HG03159 (cell line): ENCODE measurements around the gene FAM47E.

Experiments used
- ATAC-seq: cut with Tn5 transposase; IDR thresholded peaks from one replicate; pipeline ENCODE4 v1.9.1; 2021; ENCODE audit warnings: mild to moderate bottlenecking, moderate library complexity; ENCODE audit not compliant: unreplicated experiment

Gene FAM47E

DNA sequence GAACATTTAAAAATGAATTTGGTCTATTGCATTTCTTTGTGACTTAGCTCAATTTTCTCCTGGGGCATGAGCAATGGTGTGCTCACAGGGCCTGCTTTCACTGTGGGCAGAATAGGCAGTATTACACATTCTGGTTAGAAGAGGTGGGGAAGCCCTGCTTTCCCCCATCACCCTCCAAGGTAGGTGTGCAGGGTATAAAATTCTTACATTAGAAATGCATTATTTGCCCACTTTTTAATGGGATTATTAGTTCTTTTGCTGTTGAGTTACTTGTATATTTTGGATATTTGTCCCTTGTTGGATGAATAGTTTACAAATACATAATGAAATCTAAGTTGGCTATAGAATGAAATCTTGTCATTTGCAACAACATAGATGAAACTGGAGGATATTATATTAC, 46.7 kb downstream of the FAM47E start:
- ATAC-seq = no peak

DNA sequence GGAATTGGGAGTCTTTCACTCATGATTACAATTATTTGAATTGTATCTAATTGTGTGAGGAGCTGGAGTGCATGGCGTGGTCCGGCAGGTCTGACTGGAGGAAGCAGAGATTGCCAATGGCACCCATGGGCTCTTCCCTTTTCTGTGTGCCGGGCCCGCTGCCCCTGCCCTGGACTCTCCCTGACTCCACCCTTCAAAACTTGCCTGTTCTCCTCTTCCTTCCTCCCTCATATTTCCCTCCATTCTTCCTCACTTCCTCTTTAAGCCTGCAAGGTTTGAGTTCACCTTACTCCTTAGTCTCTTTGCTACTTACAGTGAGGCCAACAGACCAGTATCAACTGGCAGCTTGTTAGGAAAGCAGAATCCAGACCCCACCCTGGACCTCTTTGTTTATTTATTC, 48.5 kb downstream of the FAM47E start:
- ATAC-seq = no peak

DNA sequence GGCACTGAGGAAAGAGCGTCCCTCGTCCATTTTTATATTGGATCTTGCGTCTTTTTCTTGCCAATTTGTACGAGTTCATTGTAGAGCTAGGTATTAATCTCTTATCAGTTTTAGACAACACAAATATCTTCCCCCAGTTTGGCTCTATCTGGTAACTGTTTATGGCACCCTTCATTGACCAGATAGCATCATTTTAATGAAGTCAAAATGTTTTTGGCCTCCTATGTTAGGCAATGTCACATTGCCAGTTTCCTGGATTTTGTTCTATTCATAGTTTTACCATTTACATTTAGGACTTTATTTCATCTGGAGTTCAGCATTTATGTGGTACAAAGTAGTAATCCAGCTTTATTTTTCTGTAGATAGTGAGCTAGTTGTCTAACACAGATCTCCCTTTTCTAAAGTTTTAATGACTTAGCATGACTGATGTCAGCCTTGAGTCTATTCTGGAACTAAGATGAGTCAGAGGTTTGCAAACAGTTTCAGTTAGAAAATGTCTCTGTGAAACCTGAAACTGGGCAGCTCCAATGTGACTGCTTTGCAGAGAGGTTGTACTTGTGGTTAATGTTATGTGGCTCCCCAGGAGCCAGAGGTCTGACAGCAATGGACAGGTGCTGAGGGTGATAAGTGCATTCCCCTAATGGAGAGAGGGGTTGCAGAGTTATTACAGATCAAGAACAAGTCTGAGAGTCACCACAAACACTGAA, 49.7 kb downstream of the FAM47E start:
- ATAC-seq = peak; percentile 97

DNA sequence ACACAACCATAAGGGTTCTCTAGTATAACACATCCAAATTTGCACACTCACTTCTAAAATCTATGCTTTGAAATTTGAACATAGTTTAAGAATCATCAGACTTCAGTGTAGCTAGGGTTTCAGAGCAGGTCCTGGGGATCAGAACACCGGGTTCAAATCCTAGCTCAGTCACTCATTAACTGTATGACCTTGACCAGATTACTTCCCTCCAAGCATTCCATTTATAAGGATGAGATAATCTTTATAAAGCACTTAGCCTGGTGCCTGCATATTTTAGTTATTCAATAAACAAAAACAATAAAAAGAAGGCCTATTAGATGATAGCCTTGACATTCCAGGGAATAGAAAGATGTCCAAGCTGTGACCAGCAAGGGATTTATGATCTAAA, 50.2 kb downstream of the FAM47E start:
- ATAC-seq = no peak

DNA sequence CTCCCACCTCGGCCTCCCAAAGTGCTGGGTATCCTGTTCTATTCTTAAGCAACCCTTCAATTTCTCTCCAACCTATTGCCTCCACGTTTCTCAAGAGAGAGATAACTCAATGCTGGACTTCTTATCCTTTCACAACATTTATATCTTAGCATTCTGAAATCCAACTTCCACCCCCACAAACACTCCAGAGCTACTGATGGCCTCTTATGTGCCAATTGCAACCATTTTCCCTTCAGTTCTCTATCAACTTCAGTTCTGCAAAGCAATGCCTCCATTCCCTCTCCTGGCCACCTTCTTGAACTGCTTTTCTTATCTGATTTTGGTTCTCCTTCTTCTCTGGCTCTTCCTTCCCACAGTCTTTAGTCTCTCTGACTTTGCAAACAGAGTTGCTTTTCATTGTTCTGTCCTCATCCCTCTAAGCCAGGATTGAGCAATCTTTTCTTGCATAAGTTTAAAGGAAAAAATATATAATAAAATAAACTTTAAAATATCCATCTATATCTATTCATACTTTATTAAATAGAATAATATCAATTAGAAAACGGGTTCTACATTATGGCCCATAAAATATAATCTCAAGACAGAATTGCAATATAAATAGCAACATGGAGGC, 51.4 kb downstream of the FAM47E start:
- no peak for ATAC-seq

DNA sequence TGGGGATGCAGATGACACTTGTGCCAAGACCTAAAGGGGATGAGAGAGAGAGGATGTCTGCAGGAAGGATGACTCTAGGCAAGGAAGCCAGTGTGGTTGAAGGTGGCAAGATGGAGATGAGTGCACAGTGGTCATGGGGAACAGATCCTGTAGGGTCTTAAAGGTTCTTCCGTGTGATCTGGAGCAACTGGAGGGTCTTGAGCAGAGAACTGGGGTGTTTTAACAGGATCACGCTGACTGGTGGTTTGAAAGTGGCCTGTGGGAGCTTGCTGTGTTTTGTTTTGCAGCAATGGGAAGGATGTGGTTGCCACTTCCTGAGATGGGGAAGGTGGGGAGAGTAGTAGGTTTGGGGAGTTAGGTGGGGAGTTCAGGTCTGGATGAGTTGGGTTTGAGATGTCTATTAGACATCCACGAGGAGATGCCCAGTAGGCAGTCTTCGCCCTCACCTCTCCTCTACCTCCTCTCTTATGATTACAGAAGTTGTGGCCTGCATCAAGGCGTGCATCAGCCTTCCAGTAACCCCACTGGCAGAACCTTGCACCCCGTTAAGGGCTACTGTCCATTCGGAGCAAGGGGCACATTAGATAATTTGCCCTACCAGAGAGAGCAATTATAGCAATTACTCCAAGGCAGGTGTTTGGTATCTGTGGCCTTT, 53.6 kb downstream of the FAM47E start:
- no peak for ATAC-seq

DNA sequence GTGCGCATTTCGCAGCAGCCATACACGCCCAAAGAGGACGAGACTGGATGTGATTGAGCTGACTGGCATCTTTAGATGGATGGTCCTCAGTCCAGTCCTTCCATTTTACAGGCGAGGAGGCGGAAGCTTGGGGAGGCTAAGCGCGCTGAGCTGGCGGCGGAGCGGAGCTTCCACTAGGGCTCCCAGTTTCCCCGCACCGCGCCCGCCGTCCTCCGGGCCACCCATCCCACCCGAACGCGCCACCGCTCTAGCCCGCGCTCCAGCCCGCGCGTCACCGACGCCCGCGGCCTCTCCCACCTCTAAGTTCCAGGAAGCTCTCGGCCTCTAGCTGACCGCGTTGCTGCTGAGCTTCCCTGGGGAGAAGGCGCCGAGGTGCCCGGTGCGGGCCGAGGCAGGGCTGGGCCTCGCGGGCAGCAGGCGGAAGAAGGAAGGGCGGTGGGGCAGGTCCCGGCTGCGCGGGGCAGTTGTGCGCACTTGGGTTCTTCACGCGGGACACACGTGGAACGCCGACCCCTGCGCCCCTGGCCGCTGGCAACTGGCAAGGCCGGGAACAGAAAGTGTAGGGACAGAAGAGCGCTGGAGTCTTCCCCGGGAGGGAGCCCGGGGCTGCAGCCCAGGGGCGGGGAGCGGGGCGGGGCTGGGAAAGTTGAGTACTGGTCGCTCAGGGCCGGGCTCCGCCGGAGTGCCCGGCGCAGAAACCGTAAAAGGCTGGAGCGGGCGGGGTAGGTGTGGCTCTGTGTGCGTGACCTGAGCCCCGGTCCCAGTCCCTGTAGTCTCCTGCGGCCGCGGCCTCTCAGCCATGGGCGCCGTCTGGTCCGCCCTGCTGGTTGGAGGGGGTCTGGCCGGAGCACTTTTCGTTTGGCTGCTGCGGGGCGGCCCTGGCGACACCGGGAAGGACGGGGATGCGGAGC, 54.7 kb downstream of the FAM47E start, which contains the start of gene STBD1:
Gene STBD1, plus strand, starts transcription at position 763 of the 911 bp plus-strand sequence. Its CDS starts 37 bp downstream, at position 800.
- no peak for ATAC-seq

DNA sequence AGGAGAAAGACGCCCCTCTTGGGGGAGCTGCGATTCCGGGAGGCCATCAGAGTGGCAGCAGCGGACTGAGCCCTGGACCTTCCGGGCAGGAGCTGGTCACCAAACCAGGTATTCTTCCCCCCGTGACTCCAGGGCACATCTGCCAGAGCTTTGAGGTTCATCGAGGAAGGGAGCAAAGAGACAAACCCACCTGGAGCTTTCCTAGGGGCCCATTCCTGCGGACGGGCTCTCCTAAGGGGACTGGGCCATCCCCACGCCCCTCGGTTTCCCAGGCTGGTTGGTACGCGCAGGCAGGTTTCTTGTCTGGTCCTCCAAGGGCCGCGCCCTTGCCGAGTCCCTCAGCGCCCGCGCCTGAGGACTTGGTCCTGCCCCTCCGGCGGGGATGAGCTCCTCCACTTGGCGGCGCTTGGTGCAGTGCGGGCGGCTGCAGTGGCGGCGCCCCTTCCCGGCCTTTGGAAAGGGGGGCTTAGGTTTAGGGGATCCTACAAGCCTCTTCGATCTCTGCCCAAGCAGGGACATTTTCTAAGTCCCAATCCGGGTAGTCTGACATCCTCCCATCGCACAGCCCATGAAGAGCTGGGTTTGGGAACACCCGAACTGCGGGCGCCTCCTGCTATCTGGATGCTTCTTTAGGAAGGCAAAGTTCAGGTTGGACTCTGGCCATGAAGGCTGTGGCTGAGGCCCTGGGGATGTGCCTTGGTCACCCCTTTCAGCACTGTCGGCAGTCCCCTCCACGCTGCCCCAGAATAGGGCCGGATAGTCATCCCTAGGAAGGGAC, 55.5 kb downstream of the FAM47E start:
- no peak for ATAC-seq

DNA sequence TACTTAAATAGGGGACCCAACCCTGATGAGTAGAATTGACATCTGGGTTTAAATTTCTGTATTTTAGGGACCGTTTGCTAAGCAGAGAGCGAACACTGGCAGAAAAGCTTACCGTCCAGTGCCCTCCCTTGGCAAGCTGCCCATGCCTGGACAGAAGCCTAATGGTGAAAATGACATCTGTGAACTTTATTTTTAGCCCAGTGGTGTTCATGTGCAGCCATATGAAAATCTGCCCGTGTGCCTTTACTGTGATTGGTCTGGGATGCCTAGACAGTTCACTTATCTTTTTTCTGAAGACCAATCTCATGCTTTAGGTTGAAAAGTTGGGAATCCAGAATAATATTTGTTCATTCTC, 56.1 kb downstream of the FAM47E start:
- ATAC-seq = no peak

DNA sequence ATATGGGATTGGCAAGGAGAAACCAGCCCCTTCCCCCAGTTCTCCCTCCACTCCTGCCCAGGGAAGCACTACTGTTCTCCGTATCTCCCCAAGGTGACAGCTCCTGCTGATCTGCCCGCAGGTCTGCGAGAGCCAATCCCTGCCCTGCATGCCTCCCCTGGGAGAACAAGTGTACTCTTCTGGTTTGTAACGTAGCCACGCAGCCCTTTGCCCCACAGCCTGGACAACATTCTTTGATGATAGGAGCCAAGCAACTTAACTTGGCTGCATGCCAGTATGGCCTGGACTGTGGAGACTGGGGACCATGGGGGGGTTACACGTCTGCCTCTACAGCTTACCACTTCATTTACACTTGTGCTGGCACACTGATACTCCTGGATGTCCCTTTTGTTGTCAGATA, 57.0 kb downstream of the FAM47E start:
- ATAC-seq = no peak

DNA sequence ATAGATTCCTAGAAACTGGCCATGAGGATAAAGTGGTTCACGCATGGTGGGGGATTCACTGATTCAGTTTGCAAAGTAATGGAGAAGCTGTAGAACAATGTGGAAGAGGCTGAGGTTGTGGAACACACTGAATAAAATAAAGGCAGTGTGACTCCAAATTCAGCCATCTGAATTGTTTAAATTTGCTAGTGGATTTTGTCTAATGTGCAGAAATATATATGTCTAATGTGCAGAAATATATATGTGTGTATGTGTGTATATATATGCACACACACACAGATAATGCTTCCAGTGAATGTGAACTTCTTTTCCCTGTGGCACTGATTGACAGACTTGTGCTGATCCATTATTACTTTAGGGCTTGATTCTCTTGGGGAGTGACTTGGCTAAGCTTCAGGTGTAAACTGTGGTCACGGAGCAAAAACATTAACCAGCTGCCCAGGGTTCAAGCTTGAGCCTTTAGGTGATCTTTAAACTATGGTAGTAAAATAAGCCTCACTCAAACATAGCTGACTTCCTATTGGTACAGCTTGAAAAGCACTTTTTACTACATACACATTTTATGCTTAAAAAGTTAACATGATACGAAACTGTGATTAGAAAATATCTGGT, 58.5 kb downstream of the FAM47E start:
- ATAC-seq = no peak

DNA sequence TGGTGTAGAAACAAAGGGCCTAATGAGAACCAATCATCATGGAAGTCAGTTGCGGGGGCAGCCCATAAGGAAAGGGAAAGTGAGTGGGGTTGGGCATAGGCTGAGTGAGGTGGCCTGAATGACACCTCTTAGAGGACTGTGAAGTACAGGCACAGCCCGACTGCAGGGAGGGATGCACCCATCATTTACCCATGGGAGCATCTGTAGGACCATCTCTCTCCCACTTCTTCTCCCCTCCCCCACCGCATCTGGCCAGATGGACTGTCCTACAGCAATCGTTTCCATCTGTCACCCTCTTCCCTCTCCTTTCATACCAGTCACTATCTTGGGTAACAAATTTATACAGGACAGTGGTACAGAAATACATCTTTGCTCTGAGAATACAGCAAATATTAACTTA, 59.2 kb downstream of the FAM47E start:
- ATAC-seq = no peak

DNA sequence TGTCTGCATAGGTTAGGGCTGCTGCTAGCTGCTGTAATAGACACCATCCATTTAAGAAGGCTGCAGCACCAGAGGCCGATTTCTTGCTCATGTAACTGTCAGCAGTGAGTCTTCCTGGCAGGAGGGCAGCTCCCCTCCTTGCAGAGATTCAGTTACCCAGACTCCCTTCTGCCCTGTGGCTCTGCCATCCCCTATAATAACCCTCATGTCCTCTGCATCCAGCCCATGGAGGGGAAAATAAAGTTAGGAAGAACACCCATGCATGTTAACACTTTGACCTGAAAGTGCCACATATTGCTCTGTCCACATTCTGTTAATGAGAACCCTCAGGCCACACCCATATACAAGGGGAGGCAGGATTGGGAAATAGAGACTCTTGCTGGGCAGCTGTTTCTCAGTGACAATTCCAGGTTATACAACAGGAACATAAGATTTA, 60.4 kb downstream of the FAM47E start:
- no peak for ATAC-seq

DNA sequence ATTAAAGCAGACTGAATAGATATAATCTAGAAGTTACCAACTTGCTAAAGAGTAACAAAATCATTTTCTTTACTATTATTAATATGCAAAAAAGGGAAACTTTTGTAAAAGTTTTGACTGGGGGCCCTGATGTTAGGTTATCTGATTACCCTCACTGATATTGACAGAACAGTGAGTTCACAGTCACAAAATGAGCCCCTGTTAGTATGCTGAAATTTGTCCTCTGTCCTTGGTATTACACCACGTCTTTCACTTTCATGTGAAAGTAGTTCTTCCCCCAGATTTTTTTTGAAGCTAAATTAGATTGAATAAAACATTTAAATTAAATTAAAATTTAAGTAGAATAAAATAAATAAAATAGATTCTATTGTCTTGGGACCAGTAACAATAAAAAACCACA, 60.9 kb downstream of the FAM47E start:
- ATAC-seq = no peak

DNA sequence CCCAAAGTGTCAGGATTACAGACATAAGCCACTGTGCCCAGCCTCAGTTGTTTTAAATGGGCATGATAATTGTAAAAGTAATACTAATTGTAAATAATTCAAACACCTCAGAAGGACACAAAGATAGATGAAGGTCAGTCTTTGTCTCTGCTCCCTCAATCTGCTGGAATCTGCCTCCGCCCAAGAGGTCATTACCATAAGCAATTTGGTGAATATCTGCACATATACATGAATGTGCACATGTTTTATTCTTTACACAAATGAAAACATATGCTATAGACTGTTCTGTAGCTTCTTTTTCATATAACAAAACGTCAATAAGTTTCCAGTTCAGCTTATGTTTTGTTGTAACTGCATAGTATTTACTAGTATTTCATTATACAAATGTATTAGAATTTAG, 62.0 kb downstream of the FAM47E start:
- no peak for ATAC-seq

DNA sequence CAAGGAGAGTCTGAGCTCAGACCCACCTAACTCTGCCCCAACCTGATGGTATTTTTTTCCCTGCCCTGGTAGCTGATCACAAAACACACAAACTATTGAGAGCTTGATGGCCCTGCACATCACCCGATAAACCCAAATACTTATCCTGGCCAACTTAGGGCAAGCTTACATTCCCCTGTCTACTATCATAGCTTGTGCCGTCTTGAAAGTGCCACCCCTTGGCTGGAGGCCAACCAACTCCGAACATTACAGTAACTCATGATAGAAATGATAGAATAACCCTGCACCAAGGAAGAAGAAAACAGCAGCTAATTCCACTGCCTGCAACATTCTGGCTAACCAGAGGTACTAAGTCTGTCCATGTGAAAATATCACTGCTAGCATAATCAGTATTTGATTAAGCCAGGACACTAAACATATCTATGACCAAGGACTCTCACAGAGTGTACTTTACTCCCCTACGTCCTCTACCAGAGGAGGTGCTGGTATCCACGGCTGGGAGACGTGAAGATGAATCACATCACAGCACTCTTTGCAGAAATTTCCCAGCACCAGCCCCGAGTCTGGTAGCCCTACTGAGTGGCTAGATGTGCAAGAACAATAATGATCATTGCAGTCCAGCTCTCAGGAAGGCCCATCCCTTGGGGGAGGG, 63.9 kb downstream of the FAM47E start:
- ATAC-seq = no peak

DNA sequence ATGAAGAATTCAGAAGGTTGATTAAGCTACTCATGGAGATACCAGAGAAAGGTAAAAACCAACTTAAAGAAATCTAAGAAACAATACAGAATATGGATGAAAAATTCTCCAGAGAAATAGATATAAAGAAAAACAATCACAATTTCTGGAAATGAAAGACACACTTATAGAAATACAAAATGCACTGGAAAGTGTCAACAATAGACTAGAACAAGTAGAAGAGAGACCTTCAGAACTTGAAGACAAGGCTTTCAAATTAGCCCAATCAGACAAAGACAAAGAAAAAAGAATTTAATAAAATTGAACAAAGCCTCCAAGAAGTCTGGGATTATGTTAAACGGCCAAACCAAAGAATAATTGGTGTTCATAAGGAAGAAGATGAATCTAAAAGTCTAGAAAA, 64.6 kb downstream of the FAM47E start:
- no peak for ATAC-seq

DNA sequence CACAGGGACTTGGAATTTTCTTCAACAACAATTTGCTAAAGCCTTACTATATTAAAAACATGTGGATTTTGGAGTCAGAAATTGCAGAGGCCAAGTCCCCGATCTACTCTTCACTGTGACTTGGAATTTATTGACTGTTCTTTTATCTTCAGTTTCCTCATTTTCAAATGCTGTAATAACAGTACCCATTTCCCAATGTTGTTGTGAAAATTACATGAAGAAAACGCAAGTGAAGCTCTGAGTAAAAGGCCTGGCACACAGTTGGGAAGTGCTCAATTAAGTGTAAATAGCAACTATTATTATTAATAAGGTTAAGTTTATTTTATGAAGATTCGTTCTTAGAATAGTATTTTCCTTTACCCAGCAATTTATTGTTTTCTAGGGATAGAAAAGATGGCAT, 70.7 kb downstream of the FAM47E start:
- no peak for ATAC-seq

DNA sequence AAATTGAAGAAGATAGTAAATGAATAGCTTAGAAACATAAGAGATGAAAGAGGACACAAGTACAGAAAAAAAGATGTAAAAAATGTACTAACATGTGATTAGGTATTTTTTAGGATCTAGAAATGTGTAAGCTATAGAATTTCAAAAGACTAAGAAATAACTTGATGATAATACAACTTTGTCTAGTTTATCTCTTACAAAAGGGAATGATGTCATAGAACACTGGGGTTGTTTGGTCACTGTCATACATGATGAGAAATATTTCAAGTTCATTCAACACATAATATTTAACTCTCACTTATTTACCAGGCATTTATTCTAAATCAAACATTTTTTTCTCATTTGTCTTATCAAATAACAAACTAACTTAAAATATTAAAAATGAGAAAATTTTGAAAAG, 73.6 kb downstream of the FAM47E start:
- ATAC-seq = no peak

DNA sequence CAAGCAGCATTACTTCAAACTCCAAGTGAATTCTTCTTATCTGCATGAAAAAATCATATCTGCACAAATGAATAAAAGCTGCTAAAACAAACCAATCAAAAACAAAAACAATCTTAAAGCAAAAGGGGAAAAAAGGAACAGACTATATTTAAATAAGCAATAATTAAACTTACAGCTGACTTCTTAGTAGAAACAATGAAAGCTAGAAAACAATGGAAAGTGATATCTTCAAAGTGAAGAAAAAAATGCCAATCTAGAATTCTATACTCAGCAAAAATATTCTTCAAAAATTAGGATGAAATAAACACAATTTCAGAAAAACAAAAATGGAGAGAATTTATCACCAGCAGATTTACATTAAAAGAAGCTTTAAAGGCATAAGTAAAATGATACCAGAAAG, 75.0 kb downstream of the FAM47E start:
- ATAC-seq = no peak
